Posterior vena cava (tissue), 2 donors: ENCODE results near the gene NIT1. TPM values are rescaled to one million over a fixed set of nuclear protein-coding genes. Genes with fewer than 3 reads are reported as not detected.
A peak's percentile ranks its signal among the peaks of the same experiment; 100 is the strongest.

Source experiments
- DNase-seq: peaks from one replicate; pipeline ENCODE4 v3.0.0-alpha.2; 2020; ENCODE audit warnings: low spot score
- intact Hi-C, 2 donors: fragments of 100-400 bp; cut with DNase I; formaldehyde crosslinking; loops; one replicate each; pipeline versions ENCODE4 v1.14.1 to v1.14.2; 2022 to 2023
- long read RNA-seq, 2 donors: library from polyadenylated mRNA; unstranded; transcript quantifications; one replicate each; pipeline ENCODE4 v2.0.0, GENCODE V29; 2020 to 2021
- total RNA-seq, 2 donors: library from RNA; stranded (reverse); fragmentation: NEBNext Ultra II Directional; extraction: Animal tissue kit (Norgen Biotek cat#: 25700); gene quantifications; one replicate each; pipeline ENCODE4 v1.2.1, GENCODE V29; 2021
- donor health status: DM: yes; HTN: yes; CAD: no.
- donor health status: DM: yes; HTN: yes; CAD: no.

NIT1 gene, protein sequence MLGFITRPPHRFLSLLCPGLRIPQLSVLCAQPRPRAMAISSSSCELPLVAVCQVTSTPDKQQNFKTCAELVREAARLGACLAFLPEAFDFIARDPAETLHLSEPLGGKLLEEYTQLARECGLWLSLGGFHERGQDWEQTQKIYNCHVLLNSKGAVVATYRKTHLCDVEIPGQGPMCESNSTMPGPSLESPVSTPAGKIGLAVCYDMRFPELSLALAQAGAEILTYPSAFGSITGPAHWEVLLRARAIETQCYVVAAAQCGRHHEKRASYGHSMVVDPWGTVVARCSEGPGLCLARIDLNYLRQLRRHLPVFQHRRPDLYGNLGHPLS
- total RNA-seq, result 10 to 100 TPM; 23.7 to 29.6 TPM
- long read RNA-seq, donor 1, partial matches to known transcripts, result 0 of 14 reads
- long read RNA-seq, donor 1, other reads (novel, unspliced or antisense), result 7 of 14 reads
- long read RNA-seq, donor 2, transcript NIT1-202 (7 exons, 2,081 nt), result minor isoform, 7 of 77 reads
- long read RNA-seq, donor 2, transcript NIT1-203 (7 exons, 1,362 nt), result major isoform, 51 of 77 reads
- long read RNA-seq, donor 2, partial matches to known transcripts, result 2 of 77 reads
- long read RNA-seq, donor 2, other reads (novel, unspliced or antisense), result 17 of 77 reads

DNA sequence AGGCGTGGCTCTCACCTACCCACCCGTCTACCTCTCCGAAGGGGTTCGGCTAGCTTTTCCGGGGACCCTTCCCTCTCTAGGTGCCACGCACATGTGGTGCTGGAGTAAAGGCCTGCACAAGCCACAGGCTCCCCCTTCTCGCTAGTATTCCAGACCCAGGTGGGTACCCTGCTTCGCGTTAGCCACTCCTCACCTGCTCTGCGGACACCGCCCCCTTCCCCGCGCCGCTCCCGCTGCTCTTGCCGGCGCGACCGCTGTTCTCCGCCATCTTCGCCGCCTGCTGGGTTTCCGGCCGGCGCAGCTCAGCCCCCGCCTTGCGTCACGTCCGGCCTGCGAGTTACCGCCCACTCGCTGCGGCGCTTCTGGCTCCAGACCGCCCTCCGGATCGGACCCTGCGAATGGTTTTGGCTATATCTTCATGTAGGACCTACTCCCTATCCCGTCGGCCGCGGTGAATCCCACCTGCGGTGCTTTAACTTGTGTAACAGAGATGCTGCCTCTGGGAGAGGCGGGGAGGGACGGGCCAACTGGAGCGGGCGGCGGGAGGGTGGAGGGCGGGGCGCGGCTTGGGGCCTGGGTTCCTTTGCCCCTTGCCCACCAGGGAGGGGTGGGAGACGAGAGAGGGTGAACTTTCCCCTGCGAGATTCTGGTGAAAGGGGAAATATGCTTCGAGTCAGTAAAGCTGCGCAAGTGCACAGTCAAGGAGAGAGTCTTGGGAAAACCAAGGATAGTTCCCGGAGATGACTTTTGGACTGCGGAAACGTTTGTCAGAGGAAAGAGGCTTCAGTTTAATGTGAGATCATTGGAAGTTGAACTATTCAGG is at the start of gene NIT1, which contains the start of gene PFDN2:
TSS of gene NIT1 (plus strand) at position 347 of the 823 bp plus-strand sequence. CDS start at position 419, 72 bp downstream.
TSS of gene PFDN2 (minus strand) at position 279 of the 823 bp plus-strand sequence. CDS start at position 268, 11 bp downstream.
- intact Hi-C loops, result no loop called here

DNA sequence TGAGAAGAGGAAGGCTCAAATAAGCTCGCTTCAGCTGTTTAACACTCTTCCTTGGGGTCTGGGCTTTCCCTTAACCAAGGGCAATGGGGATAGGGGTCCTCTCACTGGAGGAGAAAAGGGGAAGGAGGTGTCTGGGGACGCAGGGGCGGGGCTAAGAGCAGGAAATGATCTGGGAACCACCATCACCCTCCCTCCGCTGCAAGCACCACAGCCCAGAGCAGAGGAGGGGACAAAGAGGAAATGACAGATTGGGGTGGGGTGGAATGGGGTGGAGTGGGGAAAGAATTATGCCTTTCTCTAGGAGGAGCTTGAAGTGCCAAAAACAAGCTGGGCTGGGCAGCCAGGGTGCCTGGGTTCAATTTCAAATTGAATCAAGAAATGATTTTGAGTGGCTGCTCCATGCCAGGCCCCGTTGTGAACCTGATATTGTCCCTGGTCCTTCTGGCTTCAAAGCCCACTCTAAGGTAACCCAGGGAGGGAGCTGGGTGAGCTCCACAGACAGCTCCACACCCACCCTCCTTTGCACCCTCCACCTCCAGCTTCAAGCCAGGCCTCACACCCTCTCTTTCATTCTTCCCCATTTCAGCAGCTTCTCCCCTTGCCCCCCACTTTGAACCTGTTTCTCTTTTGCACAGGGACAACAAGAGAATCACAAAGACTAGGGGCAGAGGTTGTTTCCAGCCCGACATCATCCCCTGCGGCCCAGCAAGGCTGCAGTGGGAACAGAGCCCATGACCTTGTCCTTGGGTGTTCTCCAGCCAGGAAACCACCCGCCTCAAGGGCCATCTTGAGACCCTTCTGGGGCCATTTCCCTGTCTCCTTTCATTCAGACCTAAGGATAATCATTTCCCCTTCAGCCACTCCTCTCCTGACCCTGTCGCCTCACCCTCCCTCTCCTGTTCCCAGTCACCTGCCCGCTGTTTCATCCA is 49.3 kb upstream of the NIT1 start:
- peak; percentile 91 for DNase-seq

More for the DNA sequence above, at the start of gene NIT1, which contains the start of gene PFDN2:
- DNase-seq, result peak; percentile 97

DNA sequence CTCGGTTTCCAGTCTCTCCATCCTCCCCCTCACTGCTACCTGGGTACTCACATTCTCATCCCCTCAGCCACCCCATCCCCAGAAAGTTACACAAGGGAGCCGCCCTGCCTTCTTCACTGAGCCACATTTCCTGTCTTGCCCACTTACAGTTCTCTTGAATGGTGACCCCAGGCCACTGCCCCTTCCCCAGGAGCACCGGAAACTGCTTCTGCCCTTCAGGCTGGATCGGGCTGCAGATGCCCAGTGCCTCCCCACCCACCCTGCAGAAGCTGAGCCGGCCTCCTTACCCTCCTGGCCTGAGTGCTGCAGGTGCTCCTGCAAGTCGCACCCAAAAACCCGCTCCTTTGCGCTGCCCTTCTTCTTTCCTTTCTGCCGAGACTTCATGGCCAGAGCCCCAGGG is 48.7 kb upstream of the NIT1 start:
- intact Hi-C loops, result no loop called here
- no peak for DNase-seq

More for the DNA sequence above, 49.3 kb upstream of the NIT1 start:
- intact Hi-C loops, result no loop called here

DNA sequence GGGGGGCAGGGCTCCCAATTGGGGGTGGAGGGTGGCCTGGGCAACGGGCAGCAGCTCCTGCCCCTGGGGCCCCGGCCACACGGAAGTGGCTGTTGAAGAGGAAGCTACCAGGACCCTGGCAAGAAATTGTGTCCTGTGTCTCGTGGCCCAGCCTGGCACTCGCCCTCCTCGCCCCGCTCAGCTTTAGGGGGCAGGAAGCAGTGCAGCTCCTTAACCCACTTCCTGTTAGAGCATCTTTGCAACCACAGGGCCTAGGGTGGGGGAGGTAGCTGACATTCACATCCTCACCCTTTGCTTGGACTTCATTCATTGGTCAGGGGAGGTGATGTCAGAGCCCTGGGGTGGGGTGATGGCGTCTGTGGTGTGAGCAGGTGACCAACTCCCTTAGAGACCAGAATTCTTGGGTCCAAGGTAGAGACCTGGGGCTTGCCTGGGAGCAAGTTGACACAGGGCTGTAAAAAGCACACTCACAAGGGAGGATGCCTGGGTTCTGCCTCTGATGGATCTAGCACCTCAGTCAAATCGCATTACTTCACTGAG is 48.1 kb upstream of the NIT1 start, which contains the start of gene ARHGAP30:
TSS of gene ARHGAP30 (minus strand) at position 161 of the 540 bp plus-strand sequence. CDS start 267 bp downstream, outside the sequence.
- peak; percentile 93 for DNase-seq
- intact Hi-C loops, result no loop called here

DNA sequence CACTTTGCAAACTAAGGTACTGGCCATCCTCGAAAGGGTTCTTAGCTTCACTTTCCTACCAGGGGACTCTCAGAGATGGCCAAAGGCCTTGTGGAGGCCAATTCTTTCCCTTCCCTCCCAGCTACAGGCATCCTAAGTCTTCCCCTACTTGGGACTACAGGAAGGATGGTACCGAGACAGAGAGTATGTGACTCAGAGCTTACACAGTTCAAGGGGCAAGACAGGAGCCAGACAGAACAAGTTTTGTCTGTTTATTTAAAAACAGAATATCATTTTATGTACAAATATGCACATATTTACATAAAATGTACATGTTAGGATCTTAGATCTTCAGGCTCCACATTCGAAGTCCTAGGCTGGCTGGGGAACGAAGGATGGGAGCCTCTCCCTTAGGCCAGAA is 47.1 kb upstream of the NIT1 start:
- no peak for DNase-seq

DNA sequence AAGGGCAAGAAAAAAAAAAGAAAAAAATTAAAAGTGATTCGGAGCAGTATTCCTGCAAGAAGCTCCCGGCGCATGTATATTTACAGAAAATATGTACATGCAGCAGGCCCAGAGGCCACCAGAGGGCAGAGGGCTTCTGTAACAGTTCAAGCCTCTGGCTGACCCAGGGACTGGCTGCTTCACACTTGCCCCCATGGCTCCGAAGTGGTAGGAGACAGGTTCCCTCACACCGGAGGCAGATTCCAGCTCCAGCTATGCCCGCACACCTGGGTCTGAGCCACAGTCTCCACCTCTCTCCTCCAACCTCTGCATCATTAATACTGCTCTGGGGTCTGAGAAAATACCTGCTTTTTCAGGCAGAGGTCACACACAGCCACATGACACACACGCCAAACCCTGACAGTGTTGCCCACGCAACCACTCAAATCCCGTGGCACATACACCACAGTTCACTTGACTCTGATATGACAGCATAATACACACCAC is 46.0 kb upstream of the NIT1 start:
- DNase-seq, result no peak
- intact Hi-C loops, result no loop called here

More for the DNA sequence above, 47.1 kb upstream of the NIT1 start:
- intact Hi-C loops, result no loop called here

DNA sequence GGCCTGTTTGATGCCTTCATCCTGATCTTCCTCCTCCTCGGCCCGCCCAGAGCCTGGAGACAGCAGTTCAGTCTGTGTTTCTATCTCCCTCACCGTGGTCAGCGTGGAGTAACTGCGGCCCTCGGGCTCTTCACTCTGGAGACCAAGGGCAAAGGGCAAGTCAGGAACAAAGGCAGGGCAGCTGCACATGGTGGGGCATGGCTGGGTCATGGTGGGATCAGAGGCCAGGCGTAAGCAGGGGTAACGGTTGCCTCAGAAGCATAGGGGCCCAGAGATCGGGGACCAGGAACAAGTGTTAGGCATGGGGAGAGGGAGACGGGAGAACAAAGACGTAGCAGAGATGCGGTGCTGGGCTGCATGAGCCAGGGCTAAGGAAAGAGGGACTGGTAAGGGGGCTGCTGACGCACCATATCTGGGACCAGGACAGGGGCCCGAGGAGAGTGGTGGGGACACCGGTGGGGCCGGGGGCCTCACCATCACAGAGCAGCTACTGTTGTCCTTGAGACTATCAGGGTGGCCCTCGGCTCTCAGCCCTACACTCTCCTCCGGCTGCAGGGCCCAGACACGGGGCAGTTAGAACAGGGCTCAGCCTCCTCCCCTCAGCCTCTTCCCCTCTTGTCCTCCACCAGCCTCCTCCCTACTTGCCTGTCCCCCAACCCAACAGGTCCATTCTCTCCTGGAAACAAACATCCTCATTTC is 45.0 kb upstream of the NIT1 start:
- intact Hi-C loops, result no loop called here
- no peak for DNase-seq

DNA sequence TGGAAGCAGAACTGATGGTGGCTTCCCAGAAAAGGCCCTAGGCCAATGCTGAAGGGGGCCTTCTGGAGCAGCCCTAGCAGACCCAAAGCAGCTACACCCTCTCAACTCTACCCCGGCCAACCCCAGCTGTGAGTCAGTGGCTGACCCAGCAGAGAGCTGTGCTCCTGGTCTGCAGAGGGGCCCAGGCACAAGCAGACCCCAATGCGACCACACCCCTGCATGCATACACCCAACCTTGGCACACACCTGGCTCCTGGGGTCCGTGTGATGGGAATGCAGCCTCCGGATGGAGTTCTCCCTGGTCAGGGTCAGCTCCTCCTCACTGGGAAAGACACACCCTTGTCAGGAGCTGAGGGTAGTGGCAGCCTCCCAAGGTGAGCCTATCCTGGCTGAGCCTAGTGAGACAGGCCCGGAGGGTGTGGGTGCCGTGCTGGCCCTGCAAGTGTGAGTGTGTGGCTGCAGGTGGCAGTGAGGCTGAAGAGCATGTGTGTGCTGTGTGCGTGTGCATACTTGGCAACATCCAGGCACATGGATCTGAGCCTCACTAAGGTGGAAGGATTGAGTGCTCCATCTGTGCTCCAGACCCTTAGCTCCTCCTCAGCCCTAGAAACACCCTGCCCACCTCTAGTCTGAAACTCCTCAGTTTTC is 44.3 kb upstream of the NIT1 start:
- DNase-seq, result no peak
- intact Hi-C loops, result no loop called here

DNA sequence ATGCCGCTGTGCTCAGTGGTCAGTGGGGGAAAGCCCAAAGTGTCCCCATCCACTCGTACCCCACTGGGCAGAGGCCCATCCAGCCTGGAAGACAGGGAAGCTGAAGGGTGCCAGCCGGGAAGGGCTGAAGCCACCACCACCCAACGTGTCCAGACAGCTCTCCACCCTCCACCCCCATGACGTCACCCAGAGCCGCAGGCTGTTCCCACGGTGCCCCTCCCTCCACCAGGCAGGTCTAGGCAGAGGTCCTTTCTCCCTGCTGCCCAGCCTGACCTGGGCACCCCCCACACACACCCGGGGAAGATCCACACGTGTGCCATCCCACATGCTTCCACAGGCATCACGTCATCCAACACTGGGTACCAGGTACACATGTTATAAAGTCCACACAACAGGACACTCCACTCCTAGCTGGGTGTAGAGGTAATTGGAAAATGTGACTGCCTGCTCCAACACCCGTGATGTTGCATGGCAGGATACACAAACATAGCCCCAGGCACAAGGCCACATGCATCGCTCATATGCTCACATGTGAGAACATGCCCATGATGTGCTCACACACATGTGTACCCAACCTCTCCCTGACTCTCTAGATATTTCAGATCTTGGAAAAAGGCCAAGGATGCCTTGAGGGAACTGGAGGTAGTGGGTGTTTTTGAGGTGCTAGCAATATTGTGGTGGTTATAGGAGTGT is 43.1 kb upstream of the NIT1 start:
- intact Hi-C loops, result no loop called here
- no peak for DNase-seq

DNA sequence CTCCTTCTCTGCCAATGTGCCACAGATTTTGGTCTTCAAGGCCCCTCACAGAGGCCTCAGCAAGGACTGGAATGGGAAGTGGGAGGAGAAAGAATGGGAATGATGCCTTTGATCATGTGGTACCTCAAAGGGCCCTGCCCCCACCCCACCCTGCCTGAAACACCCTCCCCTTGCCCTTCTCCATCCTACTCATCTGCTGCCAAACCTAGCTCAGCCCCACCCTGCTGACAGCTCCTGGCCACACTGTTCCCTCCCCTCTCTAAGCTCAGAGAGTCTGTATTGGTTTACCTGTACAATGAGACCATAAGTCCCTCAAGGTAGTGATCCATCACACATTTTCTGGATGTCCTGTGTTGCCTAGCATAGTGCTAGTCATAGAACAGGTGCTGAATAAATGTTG is 41.5 kb upstream of the NIT1 start:
- DNase-seq, result no peak
- intact Hi-C loops, result no loop called here

DNA sequence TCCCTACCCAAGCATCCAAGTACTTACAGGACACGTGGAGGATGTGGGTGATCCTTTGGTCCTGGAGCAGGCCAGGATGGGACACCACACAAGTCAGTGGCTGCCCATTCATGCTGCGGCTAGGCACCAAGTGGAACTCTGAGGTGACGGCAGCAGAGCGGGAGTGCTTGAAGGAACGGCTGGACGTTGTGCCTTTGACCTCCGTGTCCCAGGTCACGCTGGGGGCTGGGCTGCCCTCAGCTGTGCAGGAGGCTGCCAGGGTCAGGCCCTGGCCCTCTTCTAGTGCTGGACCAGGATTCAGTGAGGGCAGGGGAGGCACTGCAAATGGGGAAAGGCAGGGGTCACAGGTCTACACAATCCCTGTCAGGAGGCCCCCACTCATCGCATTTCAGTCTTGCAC is 40.5 kb upstream of the NIT1 start:
- DNase-seq, result no peak
- intact Hi-C loops, result no loop called here

DNA sequence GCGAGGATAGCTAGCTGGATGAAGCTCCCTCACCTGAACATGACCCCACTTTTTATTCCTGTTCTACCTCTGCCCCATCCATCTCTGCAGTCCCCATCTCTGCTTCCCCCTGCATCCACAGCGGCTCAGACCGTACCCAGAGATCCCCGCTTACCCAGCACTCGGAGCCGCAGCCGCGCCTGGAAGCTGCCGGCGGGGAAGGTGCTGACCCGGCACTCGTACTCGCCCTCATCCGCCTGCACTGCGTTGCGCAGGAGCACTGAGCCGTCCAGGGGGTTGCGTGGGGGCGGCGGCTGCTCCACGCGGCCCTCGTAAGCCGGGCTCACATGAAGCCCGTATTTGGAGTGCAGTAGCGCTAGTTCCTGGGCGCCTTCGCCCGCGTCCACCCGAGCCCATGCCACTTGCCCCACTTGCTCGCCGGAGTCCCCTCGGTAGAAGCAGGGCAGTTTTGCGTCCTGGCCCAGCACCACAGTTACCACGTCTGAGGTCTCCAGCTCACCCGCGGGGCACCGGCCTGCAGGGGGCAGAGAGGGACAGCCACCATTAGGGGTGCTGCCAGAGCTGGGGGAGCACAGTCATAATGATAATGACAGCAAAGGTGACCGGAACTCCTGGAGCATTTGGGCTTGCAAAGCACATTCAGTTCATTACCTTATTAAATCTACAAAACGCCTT is 38.3 kb upstream of the NIT1 start:
- intact Hi-C loops, result no loop called here
- no peak for DNase-seq

DNA sequence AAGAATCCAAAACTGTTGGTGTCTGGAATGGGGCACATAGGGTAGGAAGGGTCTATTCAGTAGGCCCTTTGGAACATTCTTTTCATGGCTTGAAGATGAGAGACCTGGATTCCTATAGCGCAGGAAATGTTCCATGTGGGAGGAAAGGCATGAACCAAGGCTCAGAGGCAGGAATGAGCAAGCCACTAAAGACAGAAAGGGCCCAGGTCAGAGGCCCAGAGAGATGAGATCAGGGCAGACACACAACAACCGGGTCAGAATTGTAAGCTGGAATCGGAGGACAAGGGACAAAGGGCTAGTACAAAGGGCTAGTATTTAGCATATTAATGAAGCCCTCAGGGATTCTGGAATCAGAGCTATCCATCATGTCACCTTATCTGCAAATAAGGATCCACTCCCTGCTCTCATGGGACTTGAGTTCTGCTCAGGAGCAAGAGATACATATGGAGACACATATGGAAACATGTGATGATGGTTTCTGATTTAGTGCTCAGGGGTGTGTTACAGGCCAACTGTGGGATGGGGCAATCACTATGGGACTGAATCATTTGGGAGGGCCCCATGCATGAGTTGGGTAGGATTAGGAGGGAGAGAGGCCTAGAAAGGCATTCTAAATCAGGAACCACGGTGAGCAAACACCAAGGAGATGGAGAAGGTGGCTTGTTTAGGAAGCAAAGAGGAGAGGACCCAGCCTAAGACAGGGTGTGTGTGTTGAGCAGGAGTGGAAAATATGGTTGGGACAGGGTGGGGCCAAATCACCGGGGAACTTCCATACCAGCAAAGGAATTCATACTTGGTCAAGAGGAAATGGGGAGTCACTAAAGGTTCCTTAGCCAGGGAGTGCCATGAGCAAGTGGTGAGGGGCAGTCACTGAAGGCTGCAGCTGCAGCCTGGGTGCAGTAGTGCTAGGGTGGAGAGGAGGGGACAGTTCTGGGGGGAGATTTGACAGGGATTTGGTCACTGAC is 37.2 kb upstream of the NIT1 start:
- intact Hi-C loops, result no loop called here
- DNase-seq, result no peak

DNA sequence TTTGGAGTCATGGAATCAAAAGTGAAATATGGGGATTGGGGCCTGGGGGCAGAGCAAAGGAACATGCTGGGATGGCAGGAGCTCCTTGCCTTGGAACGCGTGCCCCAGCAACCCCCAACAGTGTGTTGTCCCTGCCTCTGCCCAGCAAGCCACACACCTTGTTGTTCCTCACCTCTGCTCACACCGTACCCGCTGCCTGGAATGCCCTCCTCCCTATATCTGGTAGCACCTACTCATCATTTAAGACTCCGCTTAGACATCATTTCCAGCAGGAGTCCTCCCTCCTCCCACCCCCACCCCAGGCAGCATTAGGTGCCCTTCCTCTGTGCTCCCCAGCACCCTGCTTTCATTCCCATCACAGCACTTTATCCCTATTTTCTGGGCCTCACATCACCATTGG is 36.4 kb upstream of the NIT1 start:
- intact Hi-C loops, result no loop called here

DNA sequence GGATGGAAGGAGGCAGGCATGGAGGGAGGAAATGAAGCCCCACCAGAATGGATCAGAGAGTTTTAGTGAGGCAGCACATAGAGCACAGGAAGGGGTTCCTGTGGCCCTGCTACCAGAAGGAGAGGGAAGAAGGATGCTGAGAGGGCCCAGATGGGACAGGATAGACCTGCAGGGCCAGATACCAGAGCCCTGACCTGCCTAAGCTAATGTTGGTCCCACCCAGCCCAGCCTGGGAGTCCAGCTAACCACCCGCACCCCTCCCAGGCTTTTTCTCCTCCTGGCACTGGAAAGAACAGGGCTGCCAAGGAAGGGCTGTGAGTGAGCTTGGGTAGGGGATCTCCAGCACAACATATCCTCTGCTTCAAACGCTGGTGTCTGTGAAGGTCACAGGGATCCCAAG is 35.4 kb upstream of the NIT1 start:
- intact Hi-C loops, result no loop called here
- no peak for DNase-seq

More for the DNA sequence above, 36.4 kb upstream of the NIT1 start:
- no peak for DNase-seq
